ENCODE measurements around the gene CCDC148. TPM values are rescaled to one million over a fixed set of nuclear protein-coding genes. Genes with fewer than 3 reads are reported as not detected.

The CCDC148 gene
- total RNA-seq, 1 experiment from 2014 or later, result 0.11 TPM

DNA sequence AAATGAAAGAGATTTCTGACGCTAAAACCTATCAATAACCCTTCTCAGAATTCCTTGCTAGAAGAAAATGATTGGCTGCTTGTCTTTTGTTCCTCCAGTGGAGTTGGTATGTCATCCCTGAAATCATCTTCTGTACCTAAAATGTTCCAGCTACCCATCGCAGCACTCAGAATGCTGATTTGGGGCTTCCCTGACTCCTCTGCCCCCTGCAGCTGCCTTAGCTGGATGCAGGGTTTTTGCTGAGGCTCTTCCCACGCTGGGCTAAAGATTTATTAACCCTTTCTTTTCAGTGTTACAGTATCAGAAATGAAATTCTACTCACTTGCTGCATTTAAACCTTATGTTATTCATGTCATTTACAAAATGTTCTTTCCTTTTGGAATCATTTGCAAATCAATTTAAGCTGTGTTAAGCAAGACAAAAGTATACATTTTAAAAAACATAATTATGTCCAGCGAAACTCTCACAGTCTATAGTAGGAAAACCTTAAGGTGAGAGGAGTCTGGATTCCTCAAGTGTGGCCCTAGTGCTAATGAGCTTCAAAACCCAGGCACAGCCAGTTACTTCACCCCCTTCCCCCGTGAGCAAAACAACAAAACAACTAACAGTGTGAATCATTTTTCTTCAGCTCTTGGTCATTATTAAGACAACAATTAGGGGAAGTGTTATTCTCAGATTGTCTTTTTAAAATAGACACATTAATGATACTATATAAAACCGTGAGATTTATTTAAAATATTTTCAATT, 33.0 kb upstream of the CCDC148 start:
- H3K9me2 ChIP-seq (replicated peaks; ENCODE audit: low read length), result no peaks in the 10 kb centered on the region
- H3K9ac ChIP-seq (ENCODE audit: low read length), result no peak overlapping the region
- peaks cover 83% of the 10 kb centered on the region for H3K79me2 ChIP-seq (ENCODE audit: low read length)
- H3K9me3 ChIP-seq (ENCODE audit: low read length), result no peaks in the 10 kb centered on the region
- H3F3A ChIP-seq (ENCODE audit: low read length, unreplicated experiment), result no peaks in the 10 kb centered on the region
- H4K20me1 ChIP-seq (ENCODE audit: low read length), result no peaks in the 10 kb centered on the region
- no TSS peak for BruUV-seq (replicated peaks)
- no peak overlapping the region for H3K4me3 ChIP-seq (ENCODE audit: low read length)
- no peak for DNase-seq
- ChIA-PET POLR2A (ENCODE audit: unreplicated experiment) (no interaction called here), CTCF (no interaction called here)
- no peak for ATAC-seq
- no peak for TF ChIP-seq CTCF (conservative IDR thresholded peaks at IDR 0.05; ENCODE audit: low read depth, low read length)
- TF ChIP-seq EZH2phosphoT487 (IDR thresholded peaks at IDR 0.05; ENCODE audit: borderline replicate concordance, low read length), result no peak
- no peak for TF ChIP-seq EZH2 (IDR thresholded peaks at IDR 0.05; ENCODE audit: low read length, unreplicated experiment)
- H3K4me2 ChIP-seq (ENCODE audit: low read length), result no peak overlapping the region
- no peaks in the 10 kb centered on the region for H3K27me3 ChIP-seq (ENCODE audit: low read length)
- peaks cover 11% of the 10 kb centered on the region for H3K4me1 ChIP-seq (ENCODE audit: insufficient read depth, low read length)
- intact Hi-C loops (cut with micrococcal nuclease), result no loop called here
- no peak overlapping the region for H2AFZ ChIP-seq (ENCODE audit: low read length)
- no peak overlapping the region for H3K27ac ChIP-seq (ENCODE audit: low read length)
- no peaks in the 10 kb centered on the region for H3K36me3 ChIP-seq (ENCODE audit: low read depth, low read length)

GRCh38 chr2:158488442-158489216, 32.1 kb upstream of the CCDC148 start:
- intact Hi-C loops (cut with micrococcal nuclease), result no loop called here
- Histone ChIP-seq H3K4me1 (ENCODE audit: insufficient read depth, low read length) (peaks cover 11% of the 10 kb centered on the region), H3K9me3 (ENCODE audit: low read length) (no peaks in the 10 kb centered on the region), H3K79me2 (ENCODE audit: low read length) (peaks cover 81% of the 10 kb centered on the region), H3K27me3 (ENCODE audit: low read length) (no peaks in the 10 kb centered on the region), H3K4me3 (ENCODE audit: low read length) (no peak overlapping the region), H2AFZ (ENCODE audit: low read length) (no peak overlapping the region), H3K9me2 (replicated peaks; ENCODE audit: low read length) (no peaks in the 10 kb centered on the region), H4K20me1 (ENCODE audit: low read length) (no peaks in the 10 kb centered on the region), H3K4me2 (ENCODE audit: low read length) (no peak overlapping the region), H3K27ac (ENCODE audit: low read length) (no peak overlapping the region), H3K9ac (ENCODE audit: low read length) (no peak overlapping the region), H3F3A (ENCODE audit: low read length, unreplicated experiment) (no peaks in the 10 kb centered on the region), H3K36me3 (ENCODE audit: low read depth, low read length) (no peaks in the 10 kb centered on the region)
- ChIA-PET POLR2A (ENCODE audit: unreplicated experiment) (no interaction called here), CTCF (no interaction called here)
- no TSS peak for BruUV-seq (replicated peaks)
- ATAC-seq, result no peak
- DNase-seq, result no peak
- TF ChIP-seq CTCF (conservative IDR thresholded peaks at IDR 0.05; ENCODE audit: low read depth, low read length) (no peak), EZH2phosphoT487 (IDR thresholded peaks at IDR 0.05; ENCODE audit: borderline replicate concordance, low read length) (no peak), EZH2 (IDR thresholded peaks at IDR 0.05; ENCODE audit: low read length, unreplicated experiment) (no peak)

DNA sequence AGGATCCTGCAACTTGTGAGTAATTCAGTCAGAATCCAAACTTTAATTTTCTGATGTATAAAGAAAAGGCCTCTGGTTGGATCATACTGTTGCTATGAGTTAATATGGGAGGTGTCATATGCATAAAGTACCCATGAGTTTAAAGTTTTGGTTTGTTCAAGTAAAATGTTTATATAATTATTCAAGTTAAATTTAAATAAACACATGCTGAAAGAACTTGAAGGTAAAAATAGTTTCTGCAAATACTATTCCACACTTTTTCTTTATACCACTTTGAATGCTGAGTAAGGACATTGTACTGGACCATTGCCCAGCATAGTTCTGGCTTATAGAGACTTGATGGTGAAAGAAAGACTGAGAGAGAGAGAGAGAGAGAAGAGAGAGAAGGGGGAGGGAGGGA, 30.9 kb upstream of the CCDC148 start:
- ATAC-seq (peak; percentile 21; the same call in 1 of the 2 replicates), DNase-seq (no peak)
- H3K4me1 ChIP-seq (ENCODE audit: insufficient read depth, low read length), result peaks cover 17% of the 10 kb centered on the region
- H3K9ac ChIP-seq (ENCODE audit: low read length), result no peak overlapping the region
- H3K27me3 ChIP-seq (ENCODE audit: low read length), result no peaks in the 10 kb centered on the region
- H3K27ac ChIP-seq (ENCODE audit: low read length), result no peak overlapping the region
- H4K20me1 ChIP-seq (ENCODE audit: low read length), result no peaks in the 10 kb centered on the region
- no peak overlapping the region for H2AFZ ChIP-seq (ENCODE audit: low read length)
- H3K9me2 ChIP-seq (replicated peaks; ENCODE audit: low read length), result no peaks in the 10 kb centered on the region
- no TSS peak for BruUV-seq (replicated peaks)
- H3K4me2 ChIP-seq (ENCODE audit: low read length), result no peak overlapping the region
- intact Hi-C loops (cut with micrococcal nuclease), result no loop called here
- no peak overlapping the region for H3K4me3 ChIP-seq (ENCODE audit: low read length)
- no peaks in the 10 kb centered on the region for H3K36me3 ChIP-seq (ENCODE audit: low read depth, low read length)
- POLR2A ChIA-PET (ENCODE audit: unreplicated experiment), result no interaction called here
- TF ChIP-seq EZH2 (IDR thresholded peaks at IDR 0.05; ENCODE audit: low read length, unreplicated experiment) (no peak), EZH2phosphoT487 (IDR thresholded peaks at IDR 0.05; ENCODE audit: borderline replicate concordance, low read length) (no peak), CTCF (conservative IDR thresholded peaks at IDR 0.05; ENCODE audit: low read depth, low read length) (no peak)
- H3F3A ChIP-seq (ENCODE audit: low read length, unreplicated experiment), result no peaks in the 10 kb centered on the region
- peaks cover 86% of the 10 kb centered on the region for H3K79me2 ChIP-seq (ENCODE audit: low read length)
- no peaks in the 10 kb centered on the region for H3K9me3 ChIP-seq (ENCODE audit: low read length)
- CTCF ChIA-PET, result no interaction called here

All from PC-3 (cell line).